ENCODE measurements around the gene DCST2.
A peak's percentile ranks its signal among the peaks of the same experiment; 100 is the strongest.

DCST2 gene

GRCh38 chr1:155044365-155044764 lies 10.8 kb upstream of the DCST2 start:
- no peak overlapping the region for H3K4me2 ChIP-seq (ENCODE audit: low read length)
- TF ChIP-seq CTCF (IDR thresholded peaks at IDR 0.05): no peak
- H3K9me3 ChIP-seq (ENCODE audit: control insufficient read depth, low read length): no peaks in the 10 kb centered on the region
- H3K9ac ChIP-seq: no peak overlapping the region
- peak overlapping the region; percentile 41 for H2AFZ ChIP-seq
- no peaks in the 10 kb centered on the region for H3K79me2 ChIP-seq
- no peak overlapping the region for H3K4me3 ChIP-seq (ENCODE audit: low read depth, low read length)
- no peaks in the 10 kb centered on the region for H3K27me3 ChIP-seq (ENCODE audit: control insufficient read depth, insufficient read depth, low read length)
- H3K36me3 ChIP-seq (ENCODE audit: control insufficient read depth, insufficient read depth, low read length): no peaks in the 10 kb centered on the region
- H3K4me1 ChIP-seq: no peaks in the 10 kb centered on the region
- no peak overlapping the region for H3K27ac ChIP-seq

GRCh38 chr1:155043793-155044192 lies 10.2 kb upstream of the DCST2 start:
- Histone ChIP-seq H2AFZ (no peak overlapping the region), H3K27ac (no peak overlapping the region), H3K4me2 (ENCODE audit: low read length) (no peak overlapping the region), H3K9me3 (ENCODE audit: control insufficient read depth, low read length) (no peaks in the 10 kb centered on the region), H3K9ac (no peak overlapping the region), H3K4me1 (no peaks in the 10 kb centered on the region), H3K27me3 (ENCODE audit: control insufficient read depth, insufficient read depth, low read length) (no peaks in the 10 kb centered on the region), H3K79me2 (no peaks in the 10 kb centered on the region), H3K4me3 (ENCODE audit: low read depth, low read length) (no peak overlapping the region), H3K36me3 (ENCODE audit: control insufficient read depth, insufficient read depth, low read length) (no peaks in the 10 kb centered on the region)
- TF ChIP-seq CTCF (IDR thresholded peaks at IDR 0.05): no peak

- no peaks in the 10 kb centered on the region for H3K9me3 ChIP-seq (ENCODE audit: control insufficient read depth, low read length)
- no peak overlapping the region for H3K4me2 ChIP-seq (ENCODE audit: low read length)
- H3K27ac ChIP-seq: no peak overlapping the region
- no peak overlapping the region for H3K9ac ChIP-seq
- H3K36me3 ChIP-seq (ENCODE audit: control insufficient read depth, insufficient read depth, low read length): no peaks in the 10 kb centered on the region
- H3K4me1 ChIP-seq: no peaks in the 10 kb centered on the region
- H3K79me2 ChIP-seq: no peaks in the 10 kb centered on the region
- no peak overlapping the region for H3K4me3 ChIP-seq (ENCODE audit: low read depth, low read length)
- H2AFZ ChIP-seq: no peak overlapping the region
- TF ChIP-seq CTCF (IDR thresholded peaks at IDR 0.05): no peak
- H3K27me3 ChIP-seq (ENCODE audit: control insufficient read depth, insufficient read depth, low read length): no peaks in the 10 kb centered on the region
Measured at GRCh38 chr1:155043301-155043702, 9.7 kb upstream of the DCST2 start.

GRCh38 chr1:155042789-155043188 lies 9.2 kb upstream of the DCST2 start:
- no peaks in the 10 kb centered on the region for H3K79me2 ChIP-seq
- no peaks in the 10 kb centered on the region for H3K36me3 ChIP-seq (ENCODE audit: control insufficient read depth, insufficient read depth, low read length)
- H2AFZ ChIP-seq: no peak overlapping the region
- H3K4me3 ChIP-seq (ENCODE audit: low read depth, low read length): no peak overlapping the region
- no peaks in the 10 kb centered on the region for H3K27me3 ChIP-seq (ENCODE audit: control insufficient read depth, insufficient read depth, low read length)
- H3K4me2 ChIP-seq (ENCODE audit: low read length): no peak overlapping the region
- H3K4me1 ChIP-seq: no peaks in the 10 kb centered on the region
- no peak overlapping the region for H3K9ac ChIP-seq
- no peak for TF ChIP-seq CTCF (IDR thresholded peaks at IDR 0.05)
- H3K9me3 ChIP-seq (ENCODE audit: control insufficient read depth, low read length): no peaks in the 10 kb centered on the region
- H3K27ac ChIP-seq: no peak overlapping the region

- no peak overlapping the region for H3K4me2 ChIP-seq (ENCODE audit: low read length)
- H3K9ac ChIP-seq: no peak overlapping the region
- H2AFZ ChIP-seq: no peak overlapping the region
- H3K27me3 ChIP-seq (ENCODE audit: control insufficient read depth, insufficient read depth, low read length): no peaks in the 10 kb centered on the region
- no peaks in the 10 kb centered on the region for H3K9me3 ChIP-seq (ENCODE audit: control insufficient read depth, low read length)
- no peaks in the 10 kb centered on the region for H3K79me2 ChIP-seq
- H3K4me3 ChIP-seq (ENCODE audit: low read depth, low read length): no peak overlapping the region
- no peaks in the 10 kb centered on the region for H3K4me1 ChIP-seq
- no peaks in the 10 kb centered on the region for H3K36me3 ChIP-seq (ENCODE audit: control insufficient read depth, insufficient read depth, low read length)
- no peak for TF ChIP-seq CTCF (IDR thresholded peaks at IDR 0.05)
- no peak overlapping the region for H3K27ac ChIP-seq
Measured at GRCh38 chr1:155040358-155041093, 6.9 kb upstream of the DCST2 start.

Data from parathyroid adenoma (tissue), 2 donors.